Left colon (tissue), 2 donors: ENCODE data around the gene PLXNB1. TPM values are rescaled to one million over a fixed set of nuclear protein-coding genes. Genes with fewer than 3 reads are reported as not detected.

Source experiments
- ATAC-seq: fragments of 200-7000 bp; cut with Tn5 transposase; one replicate; pipeline ENCODE4 v1.9.1; 2020; ENCODE audit warnings: mild to moderate bottlenecking, moderate library complexity
- DNase-seq, 2 donors: peaks; one replicate each; pipeline ENCODE4 v3.0.0-alpha.2; 2020
- intact Hi-C, 2 donors: fragments of 100-400 bp; cut with DNase I in 1 of 2; cut with micrococcal nuclease in 1 of 2; formaldehyde crosslinking; loops; one replicate each; pipeline versions ENCODE4 v1.11.2 to v1.14.0; 2022; cut with DNase I, micrococcal nuclease
- total RNA-seq, 2 donors: library from RNA; stranded (reverse); fragmentation: NEBNext Ultra II Directional; extraction: Animal tissue kit (Norgen Biotek cat#: 25700); gene quantifications; one replicate each; pipeline ENCODE4 v1.2.1, GENCODE V29; 2021
- donor health status: DM: no; HTN: no; CAD: no.
- donor health status: DM: yes; HTN: yes; CAD: no.

Gene PLXNB1
- total RNA-seq, 2 donors from 2014 or later, result 91.1 to 114 TPM

GRCh38 chr3:48400824-48401433 is 29.0 kb downstream of the PLXNB1 start:
- ATAC-seq (peak; percentile 73), DNase-seq (peak in 1 of 2 donors; percentile 52)
- intact Hi-C loops, result loop anchor here in 1 of 2 donors (5.0 kb wide), 2 partner anchors 36 to 146 kb away; no protein-coding TSS in a partner anchor

- peak; percentile 14 for ATAC-seq
- intact Hi-C loops, result loop anchor here in 1 of 2 donors (5.0 to 10.0 kb wide), 3 partner anchors 38 to 148 kb away; no protein-coding TSS in a partner anchor
- DNase-seq, result no peak
Measured at GRCh38 chr3:48399387-48400172, 30.3 kb downstream of the PLXNB1 start.

GRCh38 chr3:48398701-48399386 is 31.0 kb downstream of the PLXNB1 start:
- intact Hi-C loops, result loop anchor here in 1 of 2 donors (10.0 kb wide), 1 partner anchor 124 kb away; no protein-coding TSS in a partner anchor
- peak; percentile 4 for ATAC-seq
- no peak for DNase-seq

GRCh38 chr3:48397767-48398681 is 31.9 kb downstream of the PLXNB1 start:
- ATAC-seq (peak; percentile 5), DNase-seq (no peak)
- intact Hi-C loops, result loop anchor here in 1 of 2 donors (10.0 kb wide), 1 partner anchor 123 kb away; no protein-coding TSS in a partner anchor

GRCh38 chr3:48395714-48396113 is 34.2 kb downstream of the PLXNB1 start:
- intact Hi-C loops, result loop anchor here in 1 of 2 donors (10.0 kb wide), 1 partner anchor 121 kb away; no protein-coding TSS in a partner anchor
- ATAC-seq (no peak), DNase-seq (no peak)

GRCh38 chr3:48394391-48394790 is 35.5 kb downstream of the PLXNB1 start:
- DNase-seq, result no peak
- no peak for ATAC-seq
- intact Hi-C loops, result loop anchor here in 1 of 2 donors (10.0 kb wide), 1 partner anchor 120 kb away; no protein-coding TSS in a partner anchor

GRCh38 chr3:48388966-48389365 is 40.9 kb downstream of the PLXNB1 start:
- ATAC-seq (no peak), DNase-seq (no peak)
- intact Hi-C loops, result no loop called here

- ATAC-seq, result no peak
- no peak for DNase-seq
- intact Hi-C loops, result no loop called here
Measured at GRCh38 chr3:48387634-48388033, 42.3 kb downstream of the PLXNB1 start.

- DNase-seq (no peak), ATAC-seq (no peak)
- intact Hi-C loops, result no loop called here
Measured at GRCh38 chr3:48372862-48373435, 56.9 kb downstream of the PLXNB1 start.

- intact Hi-C loops, result no loop called here
- ATAC-seq, result no peak
- DNase-seq, result no peak
Measured at GRCh38 chr3:48372377-48372770, 57.5 kb downstream of the PLXNB1 start.

- ATAC-seq (no peak), DNase-seq (no peak)
- intact Hi-C loops, result no loop called here
Measured at GRCh38 chr3:48371651-48372376, 58.1 kb downstream of the PLXNB1 start, which contains the start of gene FBXW12. Gene FBXW12, plus strand, starts transcription at chr3:48372219. Its CDS starts 549 bp downstream, at chr3:48372768.

- no peak for DNase-seq
- intact Hi-C loops, result no loop called here
Measured at GRCh38 chr3:48370333-48370713, 59.6 kb downstream of the PLXNB1 start.

GRCh38 chr3:48369693-48370332 is 60.1 kb downstream of the PLXNB1 start:
- DNase-seq, result peak; percentile 37 to 50
- peak; percentile 89 for ATAC-seq
- intact Hi-C loops, result no loop called here

More at GRCh38 chr3:48370333-48370713, 59.6 kb downstream of the PLXNB1 start:
- ATAC-seq, result no peak

- peak; percentile 28 to 38 for DNase-seq
- intact Hi-C loops, result no loop called here
- peak; percentile 88 for ATAC-seq
Measured at GRCh38 chr3:48367201-48367600, 62.7 kb downstream of the PLXNB1 start.

- ATAC-seq (no peak), DNase-seq (no peak)
- intact Hi-C loops, result no loop called here
Measured at GRCh38 chr3:48364840-48365239, 65.0 kb downstream of the PLXNB1 start.

- no peak for DNase-seq
- intact Hi-C loops, result no loop called here
- ATAC-seq, result no peak
Measured at GRCh38 chr3:48361928-48362327, 68.0 kb downstream of the PLXNB1 start.

GRCh38 chr3:48356419-48356818 is 73.5 kb downstream of the PLXNB1 start:
- DNase-seq, result no peak
- intact Hi-C loops, result no loop called here
- ATAC-seq, result no peak
